Skeletal muscle tissue (tissue), 4 donors: ENCODE results near the gene SH2D1A. TPM values are rescaled to one million over a fixed set of nuclear protein-coding genes. Genes with fewer than 3 reads are reported as not detected.
"Not testable (repeated sequence)": the region's sequence is repeated elsewhere in the genome, so short reads cannot be mapped to it uniquely, and the experiment has no call there.

ENCODE experiments used
- H3K27ac ChIP-seq: one replicate; pipeline ENCODE4 v1.7.0; 2013; ENCODE audit warnings: mild to moderate bottlenecking, low read depth, low read length, inconsistent platforms
- H3K27me3 ChIP-seq, 3 donors: one replicate each; pipeline ENCODE4 v1.7.0; 2013; ENCODE audit warnings: low read length in 3 of 3; ENCODE audit not compliant: control insufficient read depth in 3 of 3, insufficient read depth in 3 of 3
- H3K36me3 ChIP-seq, 3 donors: one replicate each; pipeline ENCODE4 v1.7.0; 2013; ENCODE audit warnings: low read length in 3 of 3; ENCODE audit not compliant: control insufficient read depth in 3 of 3, insufficient read depth in 3 of 3
- H3K4me1 ChIP-seq, 3 donors: one replicate each; pipeline ENCODE4 v1.7.0; 2013; ENCODE audit warnings: low read length in 3 of 3, mild to moderate bottlenecking in 3 of 3; ENCODE audit not compliant: control insufficient read depth in 3 of 3, insufficient read depth in 3 of 3
- H3K4me3 ChIP-seq, 3 donors: one replicate each; pipeline ENCODE4 v1.7.0; 2013; ENCODE audit warnings: low read length in 3 of 3
- H3K9ac ChIP-seq, 3 donors: one replicate each; pipeline ENCODE4 v1.7.0; 2013; ENCODE audit warnings: low read length in 3 of 3, mild to moderate bottlenecking in 3 of 3, moderate library complexity in 2 of 3, low read depth in 1 of 3
- H3K9me3 ChIP-seq, 3 donors: one replicate each; pipeline ENCODE4 v1.7.0; 2013; ENCODE audit warnings: low read length in 3 of 3; ENCODE audit not compliant: control insufficient read depth in 3 of 3
- total RNA-seq: library from RNA; depleted of rRNA; stranded (reverse); fragments of >200 nt; gene quantifications from one replicate; pipeline ENCODE4 v1.2.3, GENCODE V29; 2014
- donor health status: Osteomylitis.

The SH2D1A gene
- total RNA-seq, 1 donor from 2014 or later, result 1.0 TPM

- H3K36me3 ChIP-seq, result no peaks in the 10 kb centered on the region
- H3K4me1 ChIP-seq, result no peaks in the 10 kb centered on the region
- H3K27me3 ChIP-seq, result peaks cover 0 to 3% (median 0%) of the 10 kb centered on the region in 3 donors
- no peak overlapping the region for H3K4me3 ChIP-seq
- no peak overlapping the region for H3K27ac ChIP-seq
- no peaks in the 10 kb centered on the region for H3K9me3 ChIP-seq
- H3K9ac ChIP-seq, result no peak overlapping the region
These were observed 42.2 kb downstream of the SH2D1A start for GRCh38 chrX:124388562-124388961.

GRCh38 chrX:124392794-124393193 lies 46.4 kb downstream of the SH2D1A start:
- H3K4me3 ChIP-seq, result no peak overlapping the region
- H3K9ac ChIP-seq, result no peak overlapping the region
- H3K4me1 ChIP-seq, result no peaks in the 10 kb centered on the region
- H3K27ac ChIP-seq, result no peak overlapping the region
- peaks cover 0 to under 1% (median 0%) of the 10 kb centered on the region in 3 donors for H3K27me3 ChIP-seq
- no peaks in the 10 kb centered on the region for H3K9me3 ChIP-seq
- no peaks in the 10 kb centered on the region for H3K36me3 ChIP-seq

DNA sequence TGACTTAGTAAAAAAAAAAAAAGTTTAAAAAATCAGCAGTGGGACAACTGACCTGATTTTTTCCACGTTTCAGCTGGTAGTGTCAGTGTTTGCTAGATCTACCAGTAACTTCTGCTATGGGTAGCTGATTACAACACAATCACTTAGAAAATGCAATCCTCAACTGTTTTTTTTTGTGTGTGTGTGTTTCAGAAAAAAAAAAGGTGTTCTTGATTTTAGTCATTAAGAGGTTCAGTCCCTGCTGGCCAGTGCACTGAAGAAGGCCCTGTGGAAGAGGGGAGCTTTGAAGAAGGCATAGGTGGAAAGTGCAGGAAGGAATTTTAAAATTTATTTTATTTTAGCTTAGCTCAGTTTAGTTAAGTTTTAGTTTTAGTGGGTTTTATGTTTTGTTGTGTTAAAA lies 46.9 kb downstream of the SH2D1A start:
- H3K27me3 ChIP-seq, result no peaks in the 10 kb centered on the region
- H3K4me1 ChIP-seq, result no peaks in the 10 kb centered on the region
- H3K4me3 ChIP-seq, result no peak overlapping the region
- no peak overlapping the region for H3K27ac ChIP-seq
- H3K9ac ChIP-seq, result no peak overlapping the region
- H3K9me3 ChIP-seq, result no peaks in the 10 kb centered on the region
- no peaks in the 10 kb centered on the region for H3K36me3 ChIP-seq

DNA sequence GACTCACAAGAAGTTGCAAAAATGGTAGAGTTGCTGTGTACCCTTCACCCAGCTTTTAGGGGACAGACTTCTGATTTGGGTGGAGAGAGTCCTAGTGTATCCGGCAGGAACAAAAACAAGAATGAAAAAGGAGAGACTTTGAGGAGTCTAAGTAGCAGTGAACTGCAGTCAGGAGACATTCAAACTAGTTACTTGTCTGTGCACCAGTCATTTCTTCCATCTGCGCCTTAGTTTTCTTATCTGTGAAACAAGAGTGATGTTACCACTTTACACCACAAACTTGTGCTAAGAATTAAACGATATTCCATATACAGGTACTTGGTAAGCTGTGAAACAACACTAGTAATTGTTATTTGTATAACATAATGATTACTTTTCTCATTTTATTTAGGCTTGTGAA lies 47.3 kb downstream of the SH2D1A start:
- H3K27ac ChIP-seq, result no peak overlapping the region
- H3K9ac ChIP-seq, result no peak overlapping the region
- H3K9me3 ChIP-seq, result no peaks in the 10 kb centered on the region
- no peak overlapping the region for H3K4me3 ChIP-seq
- no peaks in the 10 kb centered on the region for H3K27me3 ChIP-seq
- H3K4me1 ChIP-seq, result no peaks in the 10 kb centered on the region
- H3K36me3 ChIP-seq, result no peaks in the 10 kb centered on the region

- H3K9ac ChIP-seq, result no peak overlapping the region
- no peak overlapping the region for H3K27ac ChIP-seq
- H3K4me1 ChIP-seq, result no peaks in the 10 kb centered on the region
- no peaks in the 10 kb centered on the region for H3K27me3 ChIP-seq
- H3K9me3 ChIP-seq, result no peaks in the 10 kb centered on the region
- no peak overlapping the region for H3K4me3 ChIP-seq
- no peaks in the 10 kb centered on the region for H3K36me3 ChIP-seq
These were observed 49.0 kb downstream of the SH2D1A start for GRCh38 chrX:124395145-124395880.

- no peaks in the 10 kb centered on the region for H3K27me3 ChIP-seq
- no peak overlapping the region for H3K27ac ChIP-seq
- H3K4me1 ChIP-seq, result no peaks in the 10 kb centered on the region
- no peak overlapping the region for H3K4me3 ChIP-seq
- no peaks in the 10 kb centered on the region for H3K9me3 ChIP-seq
- H3K36me3 ChIP-seq, result no peaks in the 10 kb centered on the region
- no peak overlapping the region for H3K9ac ChIP-seq
These were observed 55.3 kb downstream of the SH2D1A start for GRCh38 chrX:124401696-124402095.

GRCh38 chrX:124405868-124406267 lies 59.5 kb downstream of the SH2D1A start:
- no peaks in the 10 kb centered on the region for H3K27me3 ChIP-seq
- no peak overlapping the region for H3K4me3 ChIP-seq
- no peak overlapping the region for H3K27ac ChIP-seq
- H3K36me3 ChIP-seq, result no peaks in the 10 kb centered on the region
- H3K9me3 ChIP-seq, result no peaks in the 10 kb centered on the region
- no peak overlapping the region for H3K9ac ChIP-seq
- no peaks in the 10 kb centered on the region for H3K4me1 ChIP-seq

- Histone ChIP-seq H3K9ac (no peak overlapping the region), H3K36me3 (no peaks in the 10 kb centered on the region), H3K9me3 (no peaks in the 10 kb centered on the region)
These were observed 60.1 kb downstream of the SH2D1A start for GRCh38 chrX:124406294-124407014.

DNA sequence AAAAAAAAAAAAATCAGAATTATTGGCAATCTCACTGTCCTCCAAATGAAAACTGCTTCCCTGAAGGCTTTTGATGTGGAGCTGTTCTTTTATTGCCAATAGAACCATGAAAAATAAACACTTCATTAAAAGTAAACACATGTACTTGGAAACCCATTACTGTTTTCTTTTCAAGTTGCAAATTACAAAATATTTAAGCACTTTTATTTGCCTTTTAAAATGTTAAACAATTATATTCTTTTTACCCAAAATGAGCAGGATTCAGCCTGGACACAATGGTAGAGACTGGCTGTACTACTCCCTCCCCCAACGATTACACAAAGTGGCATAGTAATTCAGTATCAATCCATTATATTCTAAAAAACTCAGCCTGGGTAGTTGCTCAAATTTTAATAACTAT lies 60.9 kb downstream of the SH2D1A start:
- Histone ChIP-seq H3K36me3 (no peaks in the 10 kb centered on the region), H3K4me1 (no peaks in the 10 kb centered on the region), H3K9me3 (no peaks in the 10 kb centered on the region), H3K9ac (no peak overlapping the region), H3K4me3 (no peak overlapping the region), H3K27ac (no peak overlapping the region), H3K27me3 (no peaks in the 10 kb centered on the region)

More at GRCh38 chrX:124406294-124407014, 60.1 kb downstream of the SH2D1A start:
- no peaks in the 10 kb centered on the region for H3K4me1 ChIP-seq
- no peaks in the 10 kb centered on the region for H3K27me3 ChIP-seq
- no peak overlapping the region for H3K4me3 ChIP-seq
- no peak overlapping the region for H3K27ac ChIP-seq

DNA sequence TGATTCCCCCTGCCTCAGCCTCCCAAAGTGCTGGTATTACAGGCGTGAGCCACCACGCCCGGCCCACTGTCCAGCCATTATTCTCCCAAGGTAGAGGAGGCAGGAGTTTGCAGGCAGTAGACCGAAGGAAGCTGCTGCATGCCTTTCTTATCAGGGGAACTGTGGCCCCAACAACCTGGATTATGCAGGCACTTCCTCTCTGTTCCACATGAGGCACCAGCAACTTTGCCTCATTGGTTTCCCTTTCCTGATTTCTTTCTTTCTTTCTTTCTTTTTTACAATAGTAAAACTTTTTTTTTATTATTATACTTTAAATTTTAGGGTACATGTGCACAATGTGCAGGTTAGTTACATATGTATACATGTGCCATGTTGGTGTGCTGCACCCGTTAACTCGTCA lies 62.0 kb downstream of the SH2D1A start:
- not testable (repeated sequence) for H3K4me3 ChIP-seq, H3K9me3 ChIP-seq, H3K4me1 ChIP-seq, H3K27me3 ChIP-seq, H3K36me3 ChIP-seq, H3K9ac ChIP-seq, H3K27ac ChIP-seq
